ENCODE results near the gene SLBP.

GRCh38 chr4:1663549-1663948, 48.6 kb downstream of the SLBP start:
- TF ChIP-seq, protein P1, sequence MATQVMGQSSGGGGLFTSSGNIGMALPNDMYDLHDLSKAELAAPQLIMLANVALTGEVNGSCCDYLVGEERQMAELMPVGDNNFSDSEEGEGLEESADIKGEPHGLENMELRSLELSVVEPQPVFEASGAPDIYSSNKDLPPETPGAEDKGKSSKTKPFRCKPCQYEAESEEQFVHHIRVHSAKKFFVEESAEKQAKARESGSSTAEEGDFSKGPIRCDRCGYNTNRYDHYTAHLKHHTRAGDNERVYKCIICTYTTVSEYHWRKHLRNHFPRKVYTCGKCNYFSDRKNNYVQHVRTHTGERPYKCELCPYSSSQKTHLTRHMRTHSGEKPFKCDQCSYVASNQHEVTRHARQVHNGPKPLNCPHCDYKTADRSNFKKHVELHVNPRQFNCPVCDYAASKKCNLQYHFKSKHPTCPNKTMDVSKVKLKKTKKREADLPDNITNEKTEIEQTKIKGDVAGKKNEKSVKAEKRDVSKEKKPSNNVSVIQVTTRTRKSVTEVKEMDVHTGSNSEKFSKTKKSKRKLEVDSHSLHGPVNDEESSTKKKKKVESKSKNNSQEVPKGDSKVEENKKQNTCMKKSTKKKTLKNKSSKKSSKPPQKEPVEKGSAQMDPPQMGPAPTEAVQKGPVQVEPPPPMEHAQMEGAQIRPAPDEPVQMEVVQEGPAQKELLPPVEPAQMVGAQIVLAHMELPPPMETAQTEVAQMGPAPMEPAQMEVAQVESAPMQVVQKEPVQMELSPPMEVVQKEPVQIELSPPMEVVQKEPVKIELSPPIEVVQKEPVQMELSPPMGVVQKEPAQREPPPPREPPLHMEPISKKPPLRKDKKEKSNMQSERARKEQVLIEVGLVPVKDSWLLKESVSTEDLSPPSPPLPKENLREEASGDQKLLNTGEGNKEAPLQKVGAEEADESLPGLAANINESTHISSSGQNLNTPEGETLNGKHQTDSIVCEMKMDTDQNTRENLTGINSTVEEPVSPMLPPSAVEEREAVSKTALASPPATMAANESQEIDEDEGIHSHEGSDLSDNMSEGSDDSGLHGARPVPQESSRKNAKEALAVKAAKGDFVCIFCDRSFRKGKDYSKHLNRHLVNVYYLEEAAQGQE (IDR thresholded peaks at IDR 0.05; ENCODE audit: insufficient read depth in 1 of 2, low read depth in 2 of 2, low read length in 1 of 2), result no peak
- TF ChIP-seq CTCF (IDR thresholded peaks at IDR 0.05), result no peak
- no peak for TF ChIP-seq POLR2AphosphoS5 (IDR thresholded peaks at IDR 0.05; ENCODE audit: low read depth, low read length)
- no peak for TF ChIP-seq TCF7L2 (IDR thresholded peaks at IDR 0.05; ENCODE audit: low read depth, low read length)
